Esophagus squamous epithelium (tissue), 5 donors: ENCODE data around the gene MLPH. TPM values are rescaled to one million over a fixed set of nuclear protein-coding genes. Genes with fewer than 3 reads are reported as not detected.
A peak's percentile ranks its signal among the peaks of the same experiment; 100 is the strongest.

Experiments
- DNase-seq: peaks from one replicate; lab custom pipeline; 2025; lab: John Stamatoyannopoulos, UW
- H3K27ac ChIP-seq, 4 donors: fragments of 200-600 bp; sonication (generic); one replicate each; pipeline ENCODE4 v1.5.1; 2016 to 2019; ENCODE audit warnings: mild to moderate bottlenecking in 1 of 4
- H3K27me3 ChIP-seq, 4 donors: fragments of 200-600 bp; sonication (generic); 1 replicate in 3 of 4; 2 replicates in 1 of 4; pipeline versions ENCODE4 v1.5.1 to v1.6.0; 2017 to 2021; ENCODE audit warnings: antibody characterized with exemption in 1 of 4
- H3K36me3 ChIP-seq, 3 donors: fragments of 200-600 bp; sonication (generic); one replicate each; pipeline ENCODE4 v1.5.1; 2016 to 2019
- H3K4me1 ChIP-seq, 3 donors: fragments of 200-600 bp; sonication (generic); one replicate each; pipeline ENCODE4 v1.5.1; 2017 to 2019
- H3K4me3 ChIP-seq, 4 donors: fragments of 200-600 bp; sonication (generic); 1 replicate in 3 of 4; 2 replicates in 1 of 4; pipeline ENCODE4 v1.5.1; 2016 to 2019; ENCODE audit warnings: mild to moderate bottlenecking in 2 of 4, moderate library complexity in 1 of 4
- H3K9me3 ChIP-seq, 3 donors: fragments of 200-600 bp; sonication (generic); one replicate each; pipeline ENCODE4 v1.5.1; 2016 to 2019
- POLR2A ChIP-seq, 4 donors: fragments of 450-650 bp; IDR thresholded peaks; one replicate each; pipeline ENCODE4 v1.6.1; 2017; ENCODE audit warnings: antibody characterized with exemption in 4 of 4, mild to moderate bottlenecking in 4 of 4, moderate library complexity in 3 of 4
- WGBS, 2 donors: methylation state at CpG; one replicate each; pipeline ENCODE4 v1.1.5; 2018; 5-methylcytosine and 5-hydroxymethylcytosine counted together
- intact Hi-C: fragments of 100-400 bp; cut with DNase I; formaldehyde crosslinking; loops from one replicate; pipeline ENCODE4 v1.15.0; 2022
- total RNA-seq, 4 donors: library from RNA; depleted of rRNA; stranded (reverse); fragments of >200 nt; gene quantifications; one replicate each; pipeline ENCODE4 v1.1.0, GENCODE V29; 2016
- TF ChIP-seq, protein P1 (sequence below), 6 experiments: fragments of 450-650 bp in 4 of 6; fragments of 200-600 bp in 2 of 6; sonication (generic) in 2 of 6; IDR thresholded peaks; one replicate each; pipeline ENCODE4 v1.5.1; 2016 to 2019; ENCODE audit warnings: antibody characterized with exemption in 6 of 6, mild to moderate bottlenecking in 4 of 6, moderate library complexity in 4 of 6
- donor health status: DM: yes; HTN: yes; CAD: no.

Gene MLPH
- total RNA-seq, 4 donors from 2014 or later = 1.8 to 10.5 (median 7.6) TPM

DNA sequence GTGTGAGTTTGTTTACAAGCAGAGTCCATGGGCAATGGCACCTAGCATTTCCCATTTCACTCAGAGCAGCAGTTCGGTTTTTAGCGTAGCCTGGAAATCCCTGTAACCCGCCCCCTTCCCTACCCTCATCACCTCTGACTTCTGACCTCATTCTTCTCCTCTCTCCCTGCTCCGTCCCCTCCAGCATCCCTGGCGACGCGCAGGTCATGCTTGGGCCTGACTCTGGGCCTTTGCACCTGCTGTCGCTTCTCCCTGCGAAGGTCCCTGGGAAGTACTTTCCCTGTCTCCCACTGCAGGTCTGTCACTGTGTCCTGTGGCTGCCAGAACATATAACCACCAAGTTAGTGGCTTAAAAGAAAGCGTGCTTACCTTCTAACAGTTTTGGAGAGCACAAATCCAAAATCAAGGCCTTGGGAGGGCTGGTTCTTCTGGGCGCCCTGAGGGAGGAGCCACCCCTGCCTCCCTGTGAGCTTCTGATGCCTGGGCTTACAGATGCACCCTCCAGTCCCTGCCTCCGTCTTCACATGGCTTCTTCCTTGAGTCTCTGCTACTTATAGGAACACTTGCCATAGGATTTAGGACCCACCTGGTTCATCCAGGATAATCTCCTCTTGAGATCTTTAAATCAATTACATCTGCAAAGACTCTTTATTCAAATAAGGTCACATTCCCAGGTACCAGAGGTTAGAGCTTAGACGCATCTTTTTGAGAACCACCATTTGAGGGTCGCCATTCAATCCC, 111.6 kb downstream of the MLPH start:
- no peak for DNase-seq
- no peak overlapping the region for H3K27ac ChIP-seq
- H3K4me1 ChIP-seq = peaks cover 10 to 44% (median 15%) of the 10 kb centered on the region in 3 donors
- H3K27me3 ChIP-seq = no peaks in the 10 kb centered on the region
- H3K4me3 ChIP-seq = no peak overlapping the region
- no peaks in the 10 kb centered on the region for H3K9me3 ChIP-seq
- H3K36me3 ChIP-seq = no peaks in the 10 kb centered on the region
- 83 to 85% methylated on average over 14 of the region's 14 CpGs for WGBS, 2 donors
- intact Hi-C loops = no loop called here
- no peak for TF ChIP-seq POLR2A (IDR thresholded peaks at IDR 0.05)
- TF ChIP-seq, protein P1, sequence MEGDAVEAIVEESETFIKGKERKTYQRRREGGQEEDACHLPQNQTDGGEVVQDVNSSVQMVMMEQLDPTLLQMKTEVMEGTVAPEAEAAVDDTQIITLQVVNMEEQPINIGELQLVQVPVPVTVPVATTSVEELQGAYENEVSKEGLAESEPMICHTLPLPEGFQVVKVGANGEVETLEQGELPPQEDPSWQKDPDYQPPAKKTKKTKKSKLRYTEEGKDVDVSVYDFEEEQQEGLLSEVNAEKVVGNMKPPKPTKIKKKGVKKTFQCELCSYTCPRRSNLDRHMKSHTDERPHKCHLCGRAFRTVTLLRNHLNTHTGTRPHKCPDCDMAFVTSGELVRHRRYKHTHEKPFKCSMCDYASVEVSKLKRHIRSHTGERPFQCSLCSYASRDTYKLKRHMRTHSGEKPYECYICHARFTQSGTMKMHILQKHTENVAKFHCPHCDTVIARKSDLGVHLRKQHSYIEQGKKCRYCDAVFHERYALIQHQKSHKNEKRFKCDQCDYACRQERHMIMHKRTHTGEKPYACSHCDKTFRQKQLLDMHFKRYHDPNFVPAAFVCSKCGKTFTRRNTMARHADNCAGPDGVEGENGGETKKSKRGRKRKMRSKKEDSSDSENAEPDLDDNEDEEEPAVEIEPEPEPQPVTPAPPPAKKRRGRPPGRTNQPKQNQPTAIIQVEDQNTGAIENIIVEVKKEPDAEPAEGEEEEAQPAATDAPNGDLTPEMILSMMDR (IDR thresholded peaks at IDR 0.05) = no peak

DNA sequence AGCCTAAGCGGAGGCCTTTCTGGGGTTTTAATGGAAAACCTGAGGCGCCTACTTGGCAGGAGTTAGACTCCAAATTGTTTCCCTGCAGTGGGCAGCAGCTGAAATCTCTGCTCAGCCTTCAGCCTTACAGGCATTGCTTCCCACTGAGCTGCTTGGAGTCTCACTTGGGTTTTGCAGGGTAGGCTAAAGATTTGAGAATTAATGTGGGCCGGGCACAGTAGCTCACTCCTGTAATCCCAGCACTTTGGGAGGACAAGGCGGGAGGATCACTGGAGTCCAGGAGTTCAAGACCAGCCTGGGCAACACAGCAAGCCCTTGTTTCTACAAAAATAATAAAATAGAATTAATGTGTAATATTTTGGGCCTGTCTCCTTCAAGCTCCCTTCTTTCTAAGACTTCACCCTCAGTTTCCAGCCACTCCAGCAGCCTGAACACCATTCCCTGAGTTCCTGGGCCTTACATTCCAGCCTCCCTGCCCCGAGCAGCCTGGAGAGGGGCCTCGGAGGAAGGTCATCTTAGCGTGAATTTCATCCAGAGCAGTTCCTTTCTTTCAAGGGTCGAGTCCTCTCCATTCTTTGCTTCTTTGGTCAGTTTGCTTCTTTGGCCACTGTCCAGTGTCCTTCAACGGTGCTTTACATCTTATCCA, 112.5 kb downstream of the MLPH start:
- H3K27ac ChIP-seq = peak overlapping the region in 3 of 4 donors; percentile 24 to 75 (median 63)
- peak overlapping the region in 3 of 4 donors; percentile 18 to 22 (median 20) for H3K4me3 ChIP-seq
- H3K9me3 ChIP-seq = no peaks in the 10 kb centered on the region
- no peaks in the 10 kb centered on the region for H3K36me3 ChIP-seq
- peaks cover 3 to 44% (median 8%) of the 10 kb centered on the region in 3 donors for H3K4me1 ChIP-seq
- TF ChIP-seq, protein P1 (IDR thresholded peaks at IDR 0.05) = no peak
- no peak for TF ChIP-seq POLR2A (IDR thresholded peaks at IDR 0.05)
- intact Hi-C loops = no loop called here
- no peak for DNase-seq
- no peaks in the 10 kb centered on the region for H3K27me3 ChIP-seq
- WGBS, 2 donors = 71 to 79% methylated on average over 9 of the region's 9 CpGs

DNA sequence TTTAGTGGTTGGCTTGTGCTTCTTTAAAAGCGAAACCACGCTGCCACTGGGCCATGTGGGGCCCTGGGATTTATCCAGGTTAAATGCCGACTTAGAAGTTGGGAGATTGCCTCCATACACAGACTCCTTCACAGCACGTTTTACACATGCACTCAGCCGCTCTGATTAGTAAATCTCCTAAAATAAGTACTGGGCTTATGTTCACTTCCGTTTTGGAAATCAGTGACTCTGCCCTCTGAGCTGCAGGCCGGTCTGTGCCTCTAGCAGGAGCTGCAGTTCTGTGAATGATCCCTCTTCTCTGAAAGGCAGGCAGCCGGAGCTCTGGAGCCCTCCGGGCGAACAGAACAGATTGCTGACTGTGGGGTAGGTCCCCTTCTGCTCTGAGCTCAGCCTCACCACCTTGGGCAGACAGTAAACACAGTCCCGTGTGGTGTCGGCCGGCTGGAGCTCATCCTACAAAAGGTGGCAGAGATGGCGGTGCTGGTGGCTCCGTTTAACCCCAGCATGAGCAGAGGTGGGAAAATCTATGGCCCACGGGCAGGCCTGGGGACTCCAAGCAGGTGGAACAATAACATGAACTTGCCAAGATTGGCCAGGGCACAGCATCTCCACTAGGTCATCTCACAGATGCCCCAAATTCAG, 113.3 kb downstream of the MLPH start:
- H3K9me3 ChIP-seq = no peaks in the 10 kb centered on the region
- TF ChIP-seq POLR2A (IDR thresholded peaks at IDR 0.05) = no peak
- TF ChIP-seq, protein P1 (IDR thresholded peaks at IDR 0.05) = peak in 1 of 6 experiments; percentile 3
- WGBS, 2 donors = 29 to 45% methylated on average over 5 to 11 of the region's 16 CpGs
- intact Hi-C loops = no loop called here
- H3K4me1 ChIP-seq = peaks cover 0 to 39% (median 8%) of the 10 kb centered on the region in 3 donors
- no peaks in the 10 kb centered on the region for H3K36me3 ChIP-seq
- peak overlapping the region; percentile 24 to 83 (median 69) for H3K27ac ChIP-seq
- DNase-seq = no peak
- H3K27me3 ChIP-seq = no peaks in the 10 kb centered on the region
- H3K4me3 ChIP-seq = peak overlapping the region in 3 of 4 donors; percentile 18 to 22 (median 20)

DNA sequence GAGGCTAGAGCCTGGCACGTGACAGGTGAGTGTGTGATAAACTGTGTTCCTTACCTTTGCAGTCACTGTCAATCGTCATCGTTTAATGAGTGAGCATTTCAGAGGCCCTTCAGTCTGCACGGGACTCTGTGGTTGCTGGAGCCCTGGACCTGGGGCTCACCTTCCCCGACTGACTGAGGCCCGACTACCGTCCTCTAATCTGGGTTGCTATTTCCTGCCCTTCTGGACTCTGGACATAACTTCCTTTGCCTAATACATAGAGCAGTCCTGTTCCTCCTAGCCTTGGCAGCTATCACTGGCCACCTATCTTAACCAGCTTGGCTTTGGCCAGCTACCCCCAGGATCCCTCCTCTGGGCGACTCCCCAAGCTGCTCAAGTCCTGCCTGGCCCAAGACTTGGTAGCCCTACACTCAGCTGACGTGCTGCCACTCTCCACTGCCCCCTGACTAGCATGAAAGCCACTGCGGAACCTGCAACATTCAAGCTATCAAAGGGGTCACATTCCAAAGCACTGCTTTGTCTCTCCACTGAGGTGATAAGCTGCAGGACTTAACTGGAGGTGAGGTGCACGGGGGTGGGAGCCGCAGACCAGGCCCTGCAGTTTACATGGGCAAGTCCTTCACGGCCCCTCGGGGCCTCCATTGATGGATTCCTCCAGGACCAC, 114.5 kb downstream of the MLPH start:
- intact Hi-C loops = no loop called here
- DNase-seq = no peak
- Histone ChIP-seq H3K36me3 (no peaks in the 10 kb centered on the region), H3K27me3 (no peaks in the 10 kb centered on the region), H3K9me3 (no peaks in the 10 kb centered on the region), H3K4me3 (no peak overlapping the region), H3K4me1 (peaks cover 0 to 34% (median 8%) of the 10 kb centered on the region in 3 donors), H3K27ac (no peak overlapping the region)
- WGBS, 2 donors = 81 to 91% methylated on average over 3 to 14 of the region's 14 CpGs
- TF ChIP-seq POLR2A (IDR thresholded peaks at IDR 0.05) = no peak
- TF ChIP-seq, protein P1 (IDR thresholded peaks at IDR 0.05) = no peak
